GM12878 (cell line): ENCODE data around the gene CAMTA1.

ENCODE experiments used
- EP300 ChIP-seq, 2 experiments: fragments of 150-350 bp in 1 of 2; IDR thresholded peaks; 2 replicates each; pipeline ENCODE4 v1.6.1; 2011 to 2012; ENCODE audit warnings: low read depth in 2 of 2, low read length in 2 of 2, borderline replicate concordance in 1 of 2, improper control_type of control experiment in 1 of 2, inconsistent platforms in 1 of 2; ENCODE audit not compliant: control insufficient read depth in 1 of 2
- MAX ChIP-seq: IDR thresholded peaks from 2 replicates; pipeline ENCODE4 v1.6.1; 2012; ENCODE audit warnings: low read depth, low read length, improper control_type of control experiment
- SMAD1 ChIP-seq: fragments of 450-650 bp; IDR thresholded peaks from 2 replicates; pipeline ENCODE4 v1.6.1; 2018; ENCODE audit warnings: mild to moderate bottlenecking, low read depth; ENCODE audit not compliant: partially characterized antibody

GRCh38 chr1:7654725-7655124 is 869.5 kb downstream of the CAMTA1 start:
- TF ChIP-seq MAX (no peak), SMAD1 (no peak), EP300 (IDR thresholded peaks at IDR 0.05; ENCODE audit: borderline replicate concordance in 1 of 2, control insufficient read depth in 1 of 2, low read depth in 2 of 2, low read length in 2 of 2) (no peak)
